SK-N-SH (cell line): ENCODE measurements around the gene TUBB6. TPM values are rescaled to one million over a fixed set of nuclear protein-coding genes. Genes with fewer than 3 reads are reported as not detected.

ENCODE experiments used
- CTCF ChIA-PET: fragments of 300-600, 350-600 bp; formaldehyde crosslinking; extraction: SDS; loops from one replicate; lab custom pipeline; 2021; lab: Yijun Ruan, JAX
- POLR2A ChIA-PET: fragments of 350-600 bp; sonication (Branson Sonifier 250); formaldehyde crosslinking; extraction: SDS; loops from one replicate; lab custom pipeline; 2020; ENCODE audit warnings: antibody characterized with exemption, inconsistent platforms; lab: Yijun Ruan, JAX
- DNase-seq: peaks from one replicate; pipeline ENCODE4 v3.0.0; 2012
- H2AFZ ChIP-seq: fragments of 200-600 bp; sonication (generic); 2 replicates; pipeline ENCODE4 v1.8.1; 2016; ENCODE audit warnings: antibody characterized with exemption, mild to moderate bottlenecking, low read depth
- H3F3A ChIP-seq: fragments of 200-600 bp; sonication (generic); replicated peaks from 2 replicates; pipeline ENCODE3; 2016; ENCODE audit warnings: antibody characterized with exemption, mild to moderate bottlenecking; ENCODE audit not compliant: insufficient read depth
- H3K27ac ChIP-seq, 2 experiments: fragments of 200-500 bp in 1 of 2; fragments of 200-600 bp in 1 of 2; sonication (Bioruptor generic) in 1 of 2; sonication (generic), shearing (Covaris generic) in 1 of 2; 2 replicates each; pipeline versions ENCODE4 v1.5.1 to v1.6.1; 2014 to 2016; ENCODE audit warnings: low read depth in 2 of 2, inconsistent platforms in 1 of 2, low read length in 1 of 2, mild to moderate bottlenecking in 1 of 2, mixed read lengths in 1 of 2
- H3K27me3 ChIP-seq: fragments of 200-600 bp; sonication (generic), shearing (Covaris generic); 2 replicates; pipeline ENCODE4 v1.6.1; 2016; ENCODE audit warnings: mixed run types; ENCODE audit not compliant: insufficient read depth
- H3K36me3 ChIP-seq, 2 experiments: fragments of 200-500 bp in 1 of 2; fragments of 200-600 bp in 1 of 2; sonication (Bioruptor generic) in 1 of 2; sonication (generic) in 1 of 2; replicated peaks in 1 of 2; 2 replicates each; pipeline versions ENCODE3 to v1.5.1; 2014 to 2016; ENCODE audit warnings: low read length in 1 of 2, mild to moderate bottlenecking in 1 of 2; ENCODE audit not compliant: insufficient read depth in 2 of 2, control insufficient read depth in 1 of 2
- H3K4me1 ChIP-seq, 2 experiments: fragments of 200-500 bp in 1 of 2; fragments of 200-600 bp in 1 of 2; sonication (Bioruptor generic) in 1 of 2; sonication (generic), shearing (Covaris generic) in 1 of 2; 2 replicates each; pipeline versions ENCODE4 v1.5.1 to v1.6.1; 2014 to 2016; ENCODE audit warnings: low read depth in 1 of 2, low read length in 1 of 2, mixed run types in 1 of 2; ENCODE audit not compliant: insufficient read depth in 2 of 2, control insufficient read depth in 1 of 2
- H3K4me2 ChIP-seq: fragments of 200-600 bp; sonication (generic), shearing (Covaris generic); 2 replicates; pipeline ENCODE4 v1.6.1; 2017; ENCODE audit warnings: mixed run types
- H3K4me3 ChIP-seq, 2 experiments: fragments of 200-500 bp in 1 of 2; fragments of 200-600 bp in 1 of 2; sonication (Bioruptor generic) in 1 of 2; sonication (generic), shearing (Covaris generic) in 1 of 2; 2 replicates each; pipeline versions ENCODE4 v1.5.1 to v1.8.1; 2014 to 2016; ENCODE audit warnings: low read depth in 2 of 2, inconsistent platforms in 1 of 2, low read length in 1 of 2, mild to moderate bottlenecking in 1 of 2, mixed read lengths in 1 of 2, moderate library complexity in 1 of 2
- H3K79me2 ChIP-seq: fragments of 200-600 bp; sonication (generic); 2 replicates; pipeline ENCODE4 v1.8.1; 2017; ENCODE audit warnings: mild to moderate bottlenecking; ENCODE audit not compliant: insufficient read depth
- H3K9ac ChIP-seq: fragments of 200-600 bp; sonication (generic); 2 replicates; pipeline ENCODE4 v1.6.1; 2017; ENCODE audit warnings: mixed run types
- H3K9me2 ChIP-seq: fragments of 200-600 bp; sonication (generic); 2 replicates; pipeline ENCODE4 v1.6.1; 2017; ENCODE audit warnings: mixed run types
- H3K9me3 ChIP-seq: fragments of 200-600 bp; sonication (generic); 2 replicates; pipeline ENCODE4 v1.6.1; 2017; ENCODE audit warnings: mixed run types, mild to moderate bottlenecking, moderate library complexity
- H4K20me1 ChIP-seq: fragments of 200-600 bp; sonication (generic); 2 replicates; pipeline ENCODE4 v1.6.1; 2017; ENCODE audit warnings: mild to moderate bottlenecking, mixed run types; ENCODE audit not compliant: insufficient read depth
- FOXJ3 ChIP-seq: sonication (generic); formaldehyde crosslinking; IDR thresholded peaks from 2 replicates; pipeline ENCODE4 v1.5.1; 2020; ENCODE audit warnings: mild to moderate bottlenecking, missing genetic modification reagents
- GATA2 ChIP-seq: sonication (generic); formaldehyde crosslinking; IDR thresholded peaks from 2 replicates; pipeline ENCODE4 v1.5.0; 2020; ENCODE audit warnings: mild to moderate bottlenecking, missing genetic modification reagents
- JUND ChIP-seq: IDR thresholded peaks from 2 replicates; pipeline ENCODE4 v1.4.0; 2012
- MEF2A ChIP-seq: IDR thresholded peaks from 2 replicates; pipeline ENCODE4 v1.4.0; 2012; ENCODE audit warnings: low read depth, borderline replicate concordance
- MXI1 ChIP-seq: IDR thresholded peaks from 2 replicates; pipeline ENCODE4 v1.6.1; 2012; ENCODE audit warnings: mild to moderate bottlenecking, low read depth, low read length, improper control_type of control experiment
- POLR2AphosphoS5 ChIP-seq: IDR thresholded peaks from 2 replicates; pipeline ENCODE4 v1.6.1; 2012; ENCODE audit warnings: low read depth, low read length
- RAD21 ChIP-seq: IDR thresholded peaks from 2 replicates; pipeline ENCODE4 v1.6.1; 2012; ENCODE audit warnings: mild to moderate bottlenecking, low read length
- RCOR1 ChIP-seq: fragments of 150-350 bp; IDR thresholded peaks from 2 replicates; pipeline ENCODE4 v1.6.1; 2017; ENCODE audit warnings: antibody characterized with exemption, low read length
- SIN3A ChIP-seq: IDR thresholded peaks from 2 replicates; pipeline ENCODE4 v1.6.1; 2012; ENCODE audit warnings: low read depth, mild to moderate bottlenecking, low read length, moderate library complexity, borderline replicate concordance
- WGBS: methylation state at CpG from one replicate; pipeline ENCODE4 v1.1.6; 2017; ENCODE audit warnings: low lambda C conversion rate; 5-methylcytosine and 5-hydroxymethylcytosine counted together
- polyA plus RNA-seq, 3 experiments: library from polyadenylated mRNA; depleted of rRNA; stranded (reverse); fragments of >200 nt; gene quantifications; 2 replicates each; pipeline ENCODE4 v1.2.3, GENCODE V29; 2012
- TF ChIP-seq, protein P1 (sequence below): IDR thresholded peaks from 2 replicates; pipeline ENCODE4 v1.4.0; 2012; ENCODE audit warnings: low read depth
- TF ChIP-seq, protein P2 (sequence below): fragments of 150-350 bp; IDR thresholded peaks from 2 replicates; pipeline ENCODE4 v1.6.1; 2017; ENCODE audit warnings: antibody characterized with exemption, low read length, low read depth, borderline replicate concordance
- TF ChIP-seq, protein P3 (sequence below): fragments of 200-600 bp; sonication (generic); IDR thresholded peaks from 2 replicates; pipeline ENCODE4 v1.6.1; 2017; ENCODE audit warnings: antibody characterized with exemption, mild to moderate bottlenecking, moderate library complexity
- TF ChIP-seq, protein P4 (sequence below): IDR thresholded peaks from 2 replicates; pipeline ENCODE4 v1.4.0; 2012; ENCODE audit warnings: low read depth, borderline replicate concordance

The TUBB6 gene
- polyA plus RNA-seq, 1 of the 3 experiments (the other 2 are of a cell fraction) = 387 TPM

DNA sequence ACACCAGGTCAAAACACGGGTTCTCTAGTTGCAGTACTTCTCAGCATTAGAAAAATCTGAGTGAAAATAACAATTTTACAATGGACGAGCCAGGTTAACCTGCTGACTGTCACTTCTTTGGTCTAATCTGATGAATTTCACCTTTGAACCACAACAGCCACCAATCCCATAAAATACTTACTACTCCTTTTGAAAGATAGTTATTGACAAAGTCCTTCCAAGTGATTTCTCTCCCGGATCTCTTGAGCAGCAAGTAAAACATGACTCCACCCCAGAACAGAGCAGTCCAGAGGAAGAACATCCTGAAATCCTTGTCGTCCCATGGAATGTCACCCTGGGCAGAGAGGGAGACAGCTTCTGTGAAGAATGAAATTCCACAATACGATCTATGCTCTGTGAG, 58.7 kb downstream of the TUBB6 start:
- H3K4me3 ChIP-seq = no peak overlapping the region
- peaks cover 50% of the 10 kb centered on the region for H3K79me2 ChIP-seq
- WGBS = 95% methylated on average over 5 of the region's 5 CpGs
- H3K9ac ChIP-seq = no peak overlapping the region
- no peak overlapping the region for H3K4me2 ChIP-seq
- POLR2A ChIA-PET = no interaction called here
- peaks cover 5% of the 10 kb centered on the region for H3F3A ChIP-seq
- CTCF ChIA-PET = interaction anchor here (1.6 kb wide), 1 partner anchor 39 kb away, joined by 4 read pairs; no protein-coding TSS in a partner anchor
- peaks cover 46 to 47% of the 10 kb centered on the region in 2 experiments for H3K36me3 ChIP-seq
- H3K9me3 ChIP-seq = no peaks in the 10 kb centered on the region
- no peak overlapping the region for H3K27ac ChIP-seq
- no peaks in the 10 kb centered on the region; the same call in 1 of the 2 replicates for H4K20me1 ChIP-seq
- peaks cover 0 to 8% of the 10 kb centered on the region in 2 experiments; a peak in 2 of 4 replicates for H3K4me1 ChIP-seq
- no peak overlapping the region for H2AFZ ChIP-seq
- no peak for DNase-seq
- TF ChIP-seq SIN3A (no peak), MEF2A (no peak)
- no peaks in the 10 kb centered on the region for H3K27me3 ChIP-seq
- no peaks in the 10 kb centered on the region for H3K9me2 ChIP-seq

DNA sequence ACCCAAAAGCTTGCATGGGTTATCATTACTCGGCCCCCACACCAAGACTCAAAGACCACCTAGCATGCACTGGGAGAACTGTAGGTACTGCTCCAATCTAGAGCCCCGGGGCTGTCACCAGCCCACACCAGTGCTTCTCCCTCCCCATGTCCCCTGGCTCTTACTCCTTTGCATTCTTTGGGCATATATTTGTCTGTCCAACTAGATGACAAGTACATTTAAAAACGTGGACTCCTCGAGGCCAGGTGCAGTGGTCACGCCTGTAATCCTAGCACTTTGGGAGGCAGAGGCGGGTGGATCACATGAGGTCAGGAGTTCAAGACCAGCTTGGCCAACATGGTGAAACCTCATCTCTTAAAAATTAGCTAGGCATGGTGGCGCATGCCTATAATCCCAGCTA, 61.2 kb downstream of the TUBB6 start:
- peaks cover 18% of the 10 kb centered on the region for H4K20me1 ChIP-seq
- CTCF ChIA-PET = interaction anchor here (0.6 kb wide), 1 partner anchor 82 kb away, joined by 3 read pairs; no protein-coding TSS in a partner anchor
- DNase-seq = no peak
- TF ChIP-seq JUND (no peak), POLR2AphosphoS5 (no peak), RAD21 (no peak), RCOR1 (no peak), MXI1 (no peak), GATA2 (CRISPR knock-in tag) (no peak)
- TF ChIP-seq, protein P1, sequence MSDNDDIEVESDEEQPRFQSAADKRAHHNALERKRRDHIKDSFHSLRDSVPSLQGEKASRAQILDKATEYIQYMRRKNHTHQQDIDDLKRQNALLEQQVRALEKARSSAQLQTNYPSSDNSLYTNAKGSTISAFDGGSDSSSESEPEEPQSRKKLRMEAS = no peak
- TF ChIP-seq, protein P2, sequence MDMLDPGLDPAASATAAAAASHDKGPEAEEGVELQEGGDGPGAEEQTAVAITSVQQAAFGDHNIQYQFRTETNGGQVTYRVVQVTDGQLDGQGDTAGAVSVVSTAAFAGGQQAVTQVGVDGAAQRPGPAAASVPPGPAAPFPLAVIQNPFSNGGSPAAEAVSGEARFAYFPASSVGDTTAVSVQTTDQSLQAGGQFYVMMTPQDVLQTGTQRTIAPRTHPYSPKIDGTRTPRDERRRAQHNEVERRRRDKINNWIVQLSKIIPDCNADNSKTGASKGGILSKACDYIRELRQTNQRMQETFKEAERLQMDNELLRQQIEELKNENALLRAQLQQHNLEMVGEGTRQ = no peak
- TF ChIP-seq, all 33 proteins: peak for 0
- H3K9ac ChIP-seq = no peak overlapping the region
- POLR2A ChIA-PET = no interaction called here
- no peaks in the 10 kb centered on the region for H3K27me3 ChIP-seq
- no peaks in the 10 kb centered on the region for H3K9me3 ChIP-seq
- no peak overlapping the region for H3K4me3 ChIP-seq
- H3K4me2 ChIP-seq = no peak overlapping the region
- peaks cover 74% of the 10 kb centered on the region for H3K79me2 ChIP-seq
- no peak overlapping the region for H2AFZ ChIP-seq
- peaks cover 3 to 8% of the 10 kb centered on the region in 2 experiments; a peak in 2 of 4 replicates for H3K4me1 ChIP-seq
- WGBS = 97% methylated on average over 6 of the region's 7 CpGs
- H3F3A ChIP-seq = no peaks in the 10 kb centered on the region
- no peak overlapping the region for H3K27ac ChIP-seq
- peaks cover 25 to 27% of the 10 kb centered on the region in 2 experiments for H3K36me3 ChIP-seq
- no peaks in the 10 kb centered on the region for H3K9me2 ChIP-seq

DNA sequence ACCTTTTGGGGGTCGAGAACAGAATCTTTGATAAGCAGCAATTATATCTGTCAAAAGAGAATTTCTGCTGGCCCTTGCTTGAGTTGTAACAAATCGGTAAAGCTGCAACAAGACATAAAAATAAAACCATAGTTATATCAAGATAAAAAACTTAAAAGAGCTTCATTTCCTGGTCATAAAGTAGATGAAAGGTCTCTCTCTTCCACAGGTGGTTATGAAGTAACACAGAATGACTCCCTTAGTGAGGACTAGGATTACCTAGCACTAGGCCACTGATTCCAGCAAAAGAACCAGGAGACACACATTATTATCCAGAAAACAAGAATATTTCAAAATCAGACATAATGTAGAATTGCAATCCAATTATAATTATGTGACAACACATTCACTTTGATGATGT, 63.5 kb downstream of the TUBB6 start:
- DNase-seq = no peak
- TF ChIP-seq, protein P3, sequence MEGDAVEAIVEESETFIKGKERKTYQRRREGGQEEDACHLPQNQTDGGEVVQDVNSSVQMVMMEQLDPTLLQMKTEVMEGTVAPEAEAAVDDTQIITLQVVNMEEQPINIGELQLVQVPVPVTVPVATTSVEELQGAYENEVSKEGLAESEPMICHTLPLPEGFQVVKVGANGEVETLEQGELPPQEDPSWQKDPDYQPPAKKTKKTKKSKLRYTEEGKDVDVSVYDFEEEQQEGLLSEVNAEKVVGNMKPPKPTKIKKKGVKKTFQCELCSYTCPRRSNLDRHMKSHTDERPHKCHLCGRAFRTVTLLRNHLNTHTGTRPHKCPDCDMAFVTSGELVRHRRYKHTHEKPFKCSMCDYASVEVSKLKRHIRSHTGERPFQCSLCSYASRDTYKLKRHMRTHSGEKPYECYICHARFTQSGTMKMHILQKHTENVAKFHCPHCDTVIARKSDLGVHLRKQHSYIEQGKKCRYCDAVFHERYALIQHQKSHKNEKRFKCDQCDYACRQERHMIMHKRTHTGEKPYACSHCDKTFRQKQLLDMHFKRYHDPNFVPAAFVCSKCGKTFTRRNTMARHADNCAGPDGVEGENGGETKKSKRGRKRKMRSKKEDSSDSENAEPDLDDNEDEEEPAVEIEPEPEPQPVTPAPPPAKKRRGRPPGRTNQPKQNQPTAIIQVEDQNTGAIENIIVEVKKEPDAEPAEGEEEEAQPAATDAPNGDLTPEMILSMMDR = no peak
- TF ChIP-seq, protein P2 = no peak
- no peak for TF ChIP-seq FOXJ3
- TF ChIP-seq, protein P4, sequence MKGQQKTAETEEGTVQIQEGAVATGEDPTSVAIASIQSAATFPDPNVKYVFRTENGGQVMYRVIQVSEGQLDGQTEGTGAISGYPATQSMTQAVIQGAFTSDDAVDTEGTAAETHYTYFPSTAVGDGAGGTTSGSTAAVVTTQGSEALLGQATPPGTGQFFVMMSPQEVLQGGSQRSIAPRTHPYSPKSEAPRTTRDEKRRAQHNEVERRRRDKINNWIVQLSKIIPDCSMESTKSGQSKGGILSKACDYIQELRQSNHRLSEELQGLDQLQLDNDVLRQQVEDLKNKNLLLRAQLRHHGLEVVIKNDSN = no peak

More for the DNA sequence above, 63.5 kb downstream of the TUBB6 start:
- H3F3A ChIP-seq = peaks cover 3% of the 10 kb centered on the region
- no peak overlapping the region for H3K4me3 ChIP-seq
- H3K9ac ChIP-seq = no peak overlapping the region
- peaks cover 11 to 19% of the 10 kb centered on the region in 2 experiments for H3K36me3 ChIP-seq
- POLR2A ChIA-PET = no interaction called here
- H3K27me3 ChIP-seq = no peaks in the 10 kb centered on the region
- 96% methylated on average over 2 of the region's 2 CpGs for WGBS
- no peak overlapping the region for H3K4me2 ChIP-seq
- peaks cover 35% of the 10 kb centered on the region for H4K20me1 ChIP-seq
- no peaks in the 10 kb centered on the region for H3K9me2 ChIP-seq
- no peak overlapping the region for H2AFZ ChIP-seq
- peaks cover 3 to 16% of the 10 kb centered on the region in 2 experiments; a peak in 2 of 4 replicates for H3K4me1 ChIP-seq
- CTCF ChIA-PET = no interaction called here
- no peaks in the 10 kb centered on the region for H3K9me3 ChIP-seq
- H3K79me2 ChIP-seq = peaks cover 93% of the 10 kb centered on the region
- no peak overlapping the region for H3K27ac ChIP-seq
